SK-N-SH treated with all-trans-retinoic acid at 6 μM for 48 hours (cell line): ENCODE results near the gene GSTM4.

Experiments
- ARNTL ChIP-seq: fragments of 450-650 bp; formaldehyde crosslinking; IDR thresholded peaks from 2 replicates; pipeline ENCODE4 v1.5.0; 2020; ENCODE audit warnings: low read depth, mild to moderate bottlenecking, moderate library complexity, borderline replicate concordance
- CREB5 ChIP-seq: fragments of 250-450 bp; sonication (Bioruptor Pico); IDR thresholded peaks from 2 replicates; pipeline ENCODE4 v1.5.1; 2020; ENCODE audit warnings: low read depth, mild to moderate bottlenecking, moderate library complexity
- ESRRG ChIP-seq: fragments of 250-450 bp; sonication (Bioruptor Pico); IDR thresholded peaks from 2 replicates; pipeline ENCODE4 v1.6.1; 2021; ENCODE audit warnings: mild to moderate bottlenecking
- ISL1 ChIP-seq: fragments of 250-450 bp; sonication (Bioruptor Pico); IDR thresholded peaks from 2 replicates; pipeline ENCODE4 v2.1.2; 2022; ENCODE audit warnings: mild to moderate bottlenecking, moderate library complexity
- OSR1 ChIP-seq: fragments of 250-450 bp; sonication (Bioruptor Pico); IDR thresholded peaks from 2 replicates; pipeline ENCODE4 v1.8.0; 2022; ENCODE audit warnings: moderate library complexity, mild to moderate bottlenecking, inconsistent platforms
- PATZ1 ChIP-seq: fragments of 250-450 bp; sonication (Bioruptor Pico); IDR thresholded peaks from 2 replicates; pipeline ENCODE4 v1.8.0; 2020; ENCODE audit warnings: mild to moderate bottlenecking, moderate library complexity, borderline replicate concordance
- PPARA ChIP-seq: fragments of 250-450 bp; sonication (Bioruptor Pico); IDR thresholded peaks from 2 replicates; pipeline ENCODE4 v1.5.0; 2020; ENCODE audit warnings: mild to moderate bottlenecking, borderline replicate concordance
- RARB ChIP-seq: fragments of 250-450 bp; sonication (Bioruptor Pico); IDR thresholded peaks from 2 replicates; pipeline ENCODE4 v1.8.0; 2021; ENCODE audit warnings: mild to moderate bottlenecking, moderate library complexity
- SNAI2 ChIP-seq: fragments of 250-450 bp; sonication (Bioruptor Pico); IDR thresholded peaks from 2 replicates; pipeline ENCODE4 v1.5.0; 2020; ENCODE audit warnings: mild to moderate bottlenecking, moderate library complexity
- TSHZ2 ChIP-seq: fragments of 250-450 bp; sonication (Bioruptor Pico); IDR thresholded peaks from 2 replicates; pipeline ENCODE4 v1.5.0; 2020; ENCODE audit warnings: mild to moderate bottlenecking, moderate library complexity
- ZC3H10 ChIP-seq: fragments of 250-450 bp; sonication (Bioruptor Pico); IDR thresholded peaks from 2 replicates; pipeline ENCODE4 v1.5.1; 2021; ENCODE audit warnings: mild to moderate bottlenecking, moderate library complexity
- ZFP30 ChIP-seq: fragments of 450-650 bp; formaldehyde crosslinking; IDR thresholded peaks from 2 replicates; pipeline ENCODE4 v1.5.0; 2022; ENCODE audit warnings: mild to moderate bottlenecking, moderate library complexity
- ZNF565 ChIP-seq: fragments of 450-650 bp; formaldehyde crosslinking; conservative IDR thresholded peaks from 2 replicates; pipeline ENCODE4 v1.5.0; 2020; ENCODE audit warnings: low read depth, mild to moderate bottlenecking, moderate library complexity

- no peak for TF ChIP-seq ZFP30 (CRISPR knock-in tag)
- TF ChIP-seq OSR1 (CRISPR knock-in tag) = no peak
- TF ChIP-seq ZC3H10 (CRISPR knock-in tag) = no peak
- no peak for TF ChIP-seq CREB5
- no peak for TF ChIP-seq ISL1
- TF ChIP-seq ESRRG (CRISPR knock-in tag) = no peak
- no peak for TF ChIP-seq RARB (CRISPR knock-in tag)
- TF ChIP-seq PPARA (CRISPR knock-in tag) = no peak
- TF ChIP-seq TSHZ2 (CRISPR knock-in tag) = no peak
- TF ChIP-seq SNAI2 (CRISPR knock-in tag) = no peak
- no peak for TF ChIP-seq ZNF565 (CRISPR knock-in tag)
- TF ChIP-seq ARNTL = no peak
- TF ChIP-seq PATZ1 = no peak
Observed at GRCh38 chr1:109658533-109659042, 2.7 kb downstream of the GSTM4 start.
